Measurements from ENCODE around the gene MINDY2.
A peak's percentile ranks its signal among the peaks of the same experiment; 100 is the strongest.

DNA sequence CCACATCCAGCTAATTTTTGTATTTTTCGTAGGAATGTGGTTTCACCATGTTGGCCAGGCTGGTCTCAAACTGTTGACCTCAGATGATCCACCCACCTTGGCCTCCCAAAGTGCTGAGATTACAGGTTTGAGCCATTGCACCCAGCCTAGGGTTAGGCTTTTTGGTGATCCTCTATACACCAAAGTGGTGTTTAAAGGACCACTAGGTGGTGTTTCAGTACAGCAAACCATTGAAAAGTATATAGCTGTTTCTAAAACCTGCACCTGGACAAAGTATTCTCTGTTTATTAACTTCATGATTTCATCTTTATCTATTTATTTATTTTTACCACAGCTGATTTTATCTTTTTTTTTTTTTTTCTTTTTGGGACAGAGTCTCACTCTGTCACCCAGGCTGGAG is 68.4 kb downstream of the MINDY2 start:
- peak; percentile 16 to 44 (median 35); a peak in 4 of 6 replicates for TF ChIP-seq CTCF (IDR thresholded peaks at IDR 0.05 in 2 of 3, conservative IDR thresholded peaks at IDR 0.05 in 1 of 3; ENCODE audit: borderline replicate concordance in 1 of 3, insufficient read depth in 1 of 3, low read depth in 2 of 3, low read length in 2 of 3)
- no peak for TF ChIP-seq ELF1 (IDR thresholded peaks at IDR 0.05; ENCODE audit: borderline replicate concordance, low read depth)
- no peak for TF ChIP-seq ZNF274 (IDR thresholded peaks at IDR 0.05; ENCODE audit: low read depth, low read length)
- no peak for TF ChIP-seq POLR2A (IDR thresholded peaks at IDR 0.05; ENCODE audit: borderline replicate concordance, extremely low read depth, insufficient read depth, insufficient read length)
- TF ChIP-seq EZH2 (IDR thresholded peaks at IDR 0.05) = no peak
- TF ChIP-seq RAD21 (IDR thresholded peaks at IDR 0.05; ENCODE audit: low read depth) = peak; percentile 57
